ENCODE data around the gene PLD2. TPM values are rescaled to one million over a fixed set of nuclear protein-coding genes. Genes with fewer than 3 reads are reported as not detected.

Gene PLD2
- total and polyA plus RNA-seq, 3 donors from 2014 or later = 11.0 to 31.2 (median 17.5) TPM

DNA sequence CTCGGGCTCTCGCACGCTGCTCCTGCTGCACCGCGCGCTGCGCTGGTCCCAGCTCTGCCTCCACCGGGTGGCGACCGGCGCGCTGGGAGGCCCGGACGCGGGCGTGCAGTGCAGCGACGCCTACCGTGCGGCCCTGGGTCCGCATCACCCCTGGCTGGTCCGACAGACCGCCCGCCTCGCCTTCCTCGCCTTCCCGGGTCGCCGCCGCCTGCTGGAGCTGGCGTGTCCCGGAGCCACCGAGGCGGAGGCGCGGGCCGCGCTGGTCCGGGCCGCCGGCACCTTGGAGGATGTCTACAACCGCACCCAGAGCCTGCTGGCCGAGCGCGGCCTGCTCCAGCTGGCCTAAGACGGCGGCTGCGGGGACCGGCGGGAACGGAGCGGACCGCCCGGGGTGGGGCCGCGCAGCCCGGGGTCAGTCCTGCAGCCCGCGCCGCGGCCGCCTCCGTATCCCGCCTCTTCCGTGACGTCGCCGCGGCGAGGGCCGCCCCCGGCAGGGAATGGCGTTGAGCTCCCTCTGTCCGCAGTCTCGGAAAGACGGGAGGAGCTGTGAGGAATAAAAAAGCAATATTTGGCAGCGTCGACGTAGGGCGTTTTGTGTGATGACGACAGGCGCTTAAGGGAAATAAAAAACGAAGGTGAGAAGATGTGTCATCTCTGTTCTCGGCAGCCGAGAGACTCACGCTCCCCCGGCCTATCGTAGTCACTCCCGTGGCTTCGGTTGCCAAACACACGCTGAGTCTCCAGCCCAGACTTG lies 16.8 kb upstream of the PLD2 start:
- Histone ChIP-seq H3K4me3 (peak overlapping the region; percentile 59 to 72), H3K27me3 (no peaks in the 10 kb centered on the region), H3K36me3 (ENCODE audit: low read depth, missing control alignments) (no peaks in the 10 kb centered on the region), H3K27ac (peak overlapping the region; percentile 71 to 91), H3K4me1 (peaks cover 24% of the 10 kb centered on the region), H3K9me3 (no peaks in the 10 kb centered on the region)
- 0 to 1% methylated on average over 34 to 87 of the region's 91 CpGs for WGBS, 2 donors
- TF ChIP-seq, protein P1, sequence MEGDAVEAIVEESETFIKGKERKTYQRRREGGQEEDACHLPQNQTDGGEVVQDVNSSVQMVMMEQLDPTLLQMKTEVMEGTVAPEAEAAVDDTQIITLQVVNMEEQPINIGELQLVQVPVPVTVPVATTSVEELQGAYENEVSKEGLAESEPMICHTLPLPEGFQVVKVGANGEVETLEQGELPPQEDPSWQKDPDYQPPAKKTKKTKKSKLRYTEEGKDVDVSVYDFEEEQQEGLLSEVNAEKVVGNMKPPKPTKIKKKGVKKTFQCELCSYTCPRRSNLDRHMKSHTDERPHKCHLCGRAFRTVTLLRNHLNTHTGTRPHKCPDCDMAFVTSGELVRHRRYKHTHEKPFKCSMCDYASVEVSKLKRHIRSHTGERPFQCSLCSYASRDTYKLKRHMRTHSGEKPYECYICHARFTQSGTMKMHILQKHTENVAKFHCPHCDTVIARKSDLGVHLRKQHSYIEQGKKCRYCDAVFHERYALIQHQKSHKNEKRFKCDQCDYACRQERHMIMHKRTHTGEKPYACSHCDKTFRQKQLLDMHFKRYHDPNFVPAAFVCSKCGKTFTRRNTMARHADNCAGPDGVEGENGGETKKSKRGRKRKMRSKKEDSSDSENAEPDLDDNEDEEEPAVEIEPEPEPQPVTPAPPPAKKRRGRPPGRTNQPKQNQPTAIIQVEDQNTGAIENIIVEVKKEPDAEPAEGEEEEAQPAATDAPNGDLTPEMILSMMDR (IDR thresholded peaks at IDR 0.05) = peak; percentile 67 to 88 (median 84)
- TF ChIP-seq POLR2A (IDR thresholded peaks at IDR 0.05) = no peak
- intact Hi-C loops (cut with DNase I; ENCODE audit: low total_unique reads) = loop anchor here (5.0 kb wide), 1 partner anchor 97 kb away; no protein-coding TSS in a partner anchor
- peak; percentile 82 for DNase-seq

DNA sequence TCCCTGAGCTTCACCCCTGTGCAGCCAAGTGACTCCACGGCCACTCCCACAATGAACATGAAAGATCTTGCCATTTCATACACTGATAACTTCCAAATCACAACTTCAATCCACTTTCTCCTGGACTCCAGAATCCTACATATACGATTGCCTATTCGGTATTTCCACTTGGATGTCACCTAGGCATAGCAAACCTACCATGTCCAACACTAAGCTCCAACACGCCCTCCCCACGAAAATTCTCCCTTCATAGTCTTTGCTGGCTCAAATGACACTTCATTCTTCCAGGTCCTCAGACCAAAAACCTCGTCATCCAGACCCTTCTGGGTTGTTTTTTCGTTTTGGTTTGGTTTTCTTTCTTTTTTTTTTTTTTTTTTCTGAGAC lies 16.3 kb upstream of the PLD2 start:
- peak overlapping the region; percentile 71 to 91 for H3K27ac ChIP-seq
- DNase-seq = no peak
- H3K27me3 ChIP-seq = no peaks in the 10 kb centered on the region
- TF ChIP-seq, protein P1 (IDR thresholded peaks at IDR 0.05) = no peak
- TF ChIP-seq POLR2A (IDR thresholded peaks at IDR 0.05) = no peak
- peak overlapping the region; percentile 59 to 72 for H3K4me3 ChIP-seq
- peaks cover 24% of the 10 kb centered on the region for H3K4me1 ChIP-seq
- 23 to 26% methylated on average over 7 of the region's 7 CpGs for WGBS, 2 donors
- no peaks in the 10 kb centered on the region for H3K9me3 ChIP-seq
- no peaks in the 10 kb centered on the region for H3K36me3 ChIP-seq (ENCODE audit: low read depth, missing control alignments)
- intact Hi-C loops (cut with DNase I; ENCODE audit: low total_unique reads) = loop anchor here (5.0 kb wide), 1 partner anchor 97 kb away; no protein-coding TSS in a partner anchor

DNA sequence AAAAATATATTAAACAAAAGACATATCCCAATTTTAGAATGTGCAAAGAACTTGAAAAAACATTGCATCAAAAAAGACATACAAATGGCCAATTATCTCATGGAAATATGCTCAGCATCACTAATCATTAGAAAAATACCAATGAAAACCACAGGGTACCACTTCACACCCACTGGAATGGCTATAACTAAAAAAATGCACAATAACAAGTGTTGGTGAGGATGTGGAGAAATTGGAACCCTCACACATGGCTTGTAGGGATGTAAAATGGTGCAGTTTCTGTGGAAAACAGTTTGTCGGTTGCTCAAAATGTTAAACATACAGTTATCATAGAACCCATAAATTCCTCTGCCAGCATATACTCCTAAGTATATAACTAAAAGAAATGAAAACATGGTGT lies 11.8 kb upstream of the PLD2 start:
- intact Hi-C loops (cut with DNase I; ENCODE audit: low total_unique reads) = no loop called here
- Histone ChIP-seq H3K27ac (peak overlapping the region in 1 of 2 donors; percentile 85), H3K27me3 (no peaks in the 10 kb centered on the region), H3K4me3 (peak overlapping the region in 1 of 2 donors; percentile 79), H3K9me3 (no peaks in the 10 kb centered on the region), H3K4me1 (peaks cover 4% of the 10 kb centered on the region), H3K36me3 (ENCODE audit: low read depth, missing control alignments) (no peaks in the 10 kb centered on the region)
- whole genome bisulfite sequencing, 2 donors = 71 to 81% methylated on average over 1 of the region's 1 CpG
- DNase-seq = no peak
- TF ChIP-seq, protein P1 (IDR thresholded peaks at IDR 0.05) = no peak
- no peak for TF ChIP-seq POLR2A (IDR thresholded peaks at IDR 0.05)

DNA sequence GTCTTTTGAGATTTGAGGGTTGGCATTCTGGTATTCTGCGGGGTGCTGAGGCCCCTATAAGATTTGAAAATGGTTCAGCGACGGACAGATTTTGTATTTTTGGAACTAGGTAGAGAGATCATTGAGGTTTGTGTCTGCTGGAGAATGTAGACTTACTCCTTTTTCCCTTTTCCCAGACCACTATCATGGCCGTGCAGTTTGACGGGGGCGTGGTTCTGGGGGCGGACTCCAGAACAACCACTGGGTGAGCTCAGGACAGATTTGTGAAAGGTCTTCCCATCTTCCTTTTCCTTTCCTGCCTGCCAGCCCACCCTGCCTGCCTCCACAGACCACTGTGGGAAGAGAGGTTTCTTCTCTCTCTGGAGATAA lies 10.4 kb upstream of the PLD2 start:
- peaks cover 4% of the 10 kb centered on the region for H3K4me1 ChIP-seq
- peak overlapping the region; percentile 60 to 85 for H3K27ac ChIP-seq
- DNase-seq = peak; percentile 53
- TF ChIP-seq POLR2A (IDR thresholded peaks at IDR 0.05) = no peak
- TF ChIP-seq, protein P1 (IDR thresholded peaks at IDR 0.05) = no peak
- 0 to 2% methylated on average over 7 of the region's 7 CpGs for WGBS, 2 donors
- no peaks in the 10 kb centered on the region for H3K27me3 ChIP-seq
- peak overlapping the region; percentile 73 to 79 for H3K4me3 ChIP-seq
- no peaks in the 10 kb centered on the region for H3K36me3 ChIP-seq (ENCODE audit: low read depth, missing control alignments)
- intact Hi-C loops (cut with DNase I; ENCODE audit: low total_unique reads) = no loop called here
- H3K9me3 ChIP-seq = no peaks in the 10 kb centered on the region
